DOHH2 (cell line): ENCODE data around the gene CBFA2T2.

Experiments
- H3F3A ChIP-seq: fragments of 200-600 bp; sonication (generic), shearing (Covaris generic); 2 replicates; pipeline ENCODE4 v1.6.0; 2016; ENCODE audit warnings: antibody characterized with exemption, mild to moderate bottlenecking; ENCODE audit not compliant: control insufficient read depth, insufficient read depth
- H3K27ac ChIP-seq: fragments of 200-600 bp; sonication (generic); 2 replicates; pipeline ENCODE4 v1.5.1; 2014; ENCODE audit warnings: low read depth, mild to moderate bottlenecking, low read length, moderate library complexity
- H3K27me3 ChIP-seq: fragments of 200-600 bp; sonication (generic); 2 replicates; pipeline ENCODE4 v1.6.1; 2014; ENCODE audit warnings: mild to moderate bottlenecking, low read length, mixed read lengths; ENCODE audit not compliant: control insufficient read depth
- H3K36me3 ChIP-seq: fragments of 200-600 bp; sonication (generic); 2 replicates; pipeline ENCODE4 v1.6.1; 2014; ENCODE audit warnings: mild to moderate bottlenecking, low read length, moderate library complexity, mixed read lengths; ENCODE audit not compliant: control insufficient read depth
- H3K4me1 ChIP-seq: fragments of 200-600 bp; sonication (generic); 2 replicates; pipeline ENCODE4 v1.6.1; 2014; ENCODE audit warnings: mild to moderate bottlenecking, low read length, mixed read lengths; ENCODE audit not compliant: control insufficient read depth
- H3K4me2 ChIP-seq: fragments of 200-600 bp; sonication (generic); 2 replicates; pipeline ENCODE4 v1.6.0; 2014; ENCODE audit warnings: mild to moderate bottlenecking, low read length, moderate library complexity
- H3K4me3 ChIP-seq: fragments of 200-600 bp; sonication (generic); 2 replicates; pipeline ENCODE4 v1.5.1; 2014; ENCODE audit warnings: mild to moderate bottlenecking, low read length, mixed read lengths
- H3K79me2 ChIP-seq: fragments of 200-600 bp; sonication (generic); 2 replicates; pipeline ENCODE4 v1.6.1; 2014; ENCODE audit warnings: mild to moderate bottlenecking, low read length, mixed read lengths; ENCODE audit not compliant: control insufficient read depth
- H3K9me2 ChIP-seq: fragments of 200-600 bp; sonication (generic); replicated peaks from 2 replicates; pipeline ENCODE4 v1.6.1; 2014; ENCODE audit warnings: mild to moderate bottlenecking, low read length, mixed read lengths; ENCODE audit not compliant: control insufficient read depth
- H3K9me3 ChIP-seq: fragments of 200-600 bp; sonication (generic); 2 replicates; pipeline ENCODE4 v1.6.1; 2014; ENCODE audit warnings: antibody characterized with exemption, low read length, mixed read lengths; ENCODE audit not compliant: control insufficient read depth, insufficient read depth
- H4K20me1 ChIP-seq: fragments of 200-600 bp; sonication (generic); 2 replicates; pipeline ENCODE4 v1.6.0; 2014; ENCODE audit warnings: low read depth, mild to moderate bottlenecking, antibody characterized with exemption, low read length, moderate library complexity; ENCODE audit not compliant: control insufficient read depth, insufficient read depth
- EZH2phosphoT487 ChIP-seq: fragments of 200-600 bp; sonication (generic); IDR thresholded peaks from 2 replicates; pipeline ENCODE4 v1.6.1; 2017; ENCODE audit warnings: borderline replicate concordance, mild to moderate bottlenecking, antibody characterized with exemption, low read length, moderate library complexity, mixed read lengths
- TF ChIP-seq, protein P1 (sequence below): fragments of 200-600 bp; sonication (generic); IDR thresholded peaks from one replicate; pipeline ENCODE4 v1.5.1; 2014; ENCODE audit warnings: antibody characterized with exemption, mild to moderate bottlenecking, low read depth, low read length; ENCODE audit not compliant: poor library complexity, severe bottlenecking

The CBFA2T2 gene

DNA sequence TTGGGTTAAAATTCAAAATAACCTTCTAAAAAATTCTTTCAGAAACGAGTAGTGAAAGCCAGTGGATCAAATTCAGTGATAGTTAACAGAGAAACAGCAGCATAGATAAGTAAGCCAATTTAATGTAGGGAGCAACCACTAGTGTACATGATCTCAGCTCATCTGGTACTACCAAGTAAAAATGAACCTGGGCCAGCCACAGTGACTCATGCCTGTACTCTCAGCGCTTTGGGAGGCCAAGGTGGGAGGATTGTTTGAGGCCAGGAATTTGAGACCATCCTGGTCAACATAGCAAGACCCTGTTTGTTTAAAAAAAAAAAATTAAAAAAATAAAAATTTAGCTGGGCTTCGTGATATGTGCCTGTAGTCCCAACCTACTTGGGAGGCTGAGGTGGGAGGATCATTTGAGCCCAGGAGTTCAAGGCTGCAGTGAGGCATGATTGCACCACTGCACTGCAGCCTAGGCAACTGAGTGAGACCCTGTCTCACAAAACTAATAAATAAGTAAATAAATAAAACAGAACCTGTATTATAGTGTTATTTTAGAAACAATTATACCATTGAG lies 32.4 kb downstream of the CBFA2T2 start:
- Histone ChIP-seq H3K36me3 (no peaks in the 10 kb centered on the region), H3F3A (no peaks in the 10 kb centered on the region), H3K9me2 (no peaks in the 10 kb centered on the region), H3K4me3 (no peak overlapping the region), H3K27me3 (no peaks in the 10 kb centered on the region), H3K4me1 (no peaks in the 10 kb centered on the region), H4K20me1 (peaks cover 4% of the 10 kb centered on the region; the same call in 1 of the 2 replicates), H3K4me2 (no peak overlapping the region), H3K27ac (no peak overlapping the region), H3K9me3 (no peaks in the 10 kb centered on the region), H3K79me2 (peaks cover 2% of the 10 kb centered on the region; the same call in 1 of the 2 replicates)
- TF ChIP-seq, protein P1, sequence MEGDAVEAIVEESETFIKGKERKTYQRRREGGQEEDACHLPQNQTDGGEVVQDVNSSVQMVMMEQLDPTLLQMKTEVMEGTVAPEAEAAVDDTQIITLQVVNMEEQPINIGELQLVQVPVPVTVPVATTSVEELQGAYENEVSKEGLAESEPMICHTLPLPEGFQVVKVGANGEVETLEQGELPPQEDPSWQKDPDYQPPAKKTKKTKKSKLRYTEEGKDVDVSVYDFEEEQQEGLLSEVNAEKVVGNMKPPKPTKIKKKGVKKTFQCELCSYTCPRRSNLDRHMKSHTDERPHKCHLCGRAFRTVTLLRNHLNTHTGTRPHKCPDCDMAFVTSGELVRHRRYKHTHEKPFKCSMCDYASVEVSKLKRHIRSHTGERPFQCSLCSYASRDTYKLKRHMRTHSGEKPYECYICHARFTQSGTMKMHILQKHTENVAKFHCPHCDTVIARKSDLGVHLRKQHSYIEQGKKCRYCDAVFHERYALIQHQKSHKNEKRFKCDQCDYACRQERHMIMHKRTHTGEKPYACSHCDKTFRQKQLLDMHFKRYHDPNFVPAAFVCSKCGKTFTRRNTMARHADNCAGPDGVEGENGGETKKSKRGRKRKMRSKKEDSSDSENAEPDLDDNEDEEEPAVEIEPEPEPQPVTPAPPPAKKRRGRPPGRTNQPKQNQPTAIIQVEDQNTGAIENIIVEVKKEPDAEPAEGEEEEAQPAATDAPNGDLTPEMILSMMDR: no peak
- no peak for TF ChIP-seq EZH2phosphoT487

DNA sequence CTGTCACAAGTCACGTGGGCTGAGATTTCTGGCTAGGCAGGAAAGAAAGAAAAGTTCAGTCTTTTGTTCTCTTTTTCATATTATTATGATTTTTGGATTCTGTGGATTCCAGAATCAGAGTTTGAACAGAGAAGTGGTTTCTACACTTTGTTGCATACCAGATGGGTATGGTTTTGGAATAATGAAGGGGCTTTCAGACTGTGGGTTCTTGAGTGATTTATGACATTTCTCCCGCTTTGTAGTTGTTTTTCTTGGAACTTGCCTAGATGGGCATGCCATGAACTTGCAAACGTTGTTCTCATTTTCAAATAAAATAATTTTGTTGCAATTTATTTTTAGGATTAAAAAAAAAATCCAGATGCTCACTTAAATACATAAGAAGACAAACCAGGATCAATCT lies 34.4 kb downstream of the CBFA2T2 start:
- no peaks in the 10 kb centered on the region for H3F3A ChIP-seq
- H3K79me2 ChIP-seq: peaks cover 2% of the 10 kb centered on the region; the same call in 1 of the 2 replicates
- no peak overlapping the region for H3K4me2 ChIP-seq
- no peaks in the 10 kb centered on the region for H3K9me3 ChIP-seq
- TF ChIP-seq EZH2phosphoT487: no peak
- TF ChIP-seq, protein P1: no peak
- no peaks in the 10 kb centered on the region for H3K4me1 ChIP-seq
- H3K36me3 ChIP-seq: no peaks in the 10 kb centered on the region
- H3K9me2 ChIP-seq: no peaks in the 10 kb centered on the region
- no peak overlapping the region for H3K4me3 ChIP-seq
- no peaks in the 10 kb centered on the region for H3K27me3 ChIP-seq
- H3K27ac ChIP-seq: no peak overlapping the region
- H4K20me1 ChIP-seq: 0 out of 2 replicates have a peak, but pooled peaks cover 4% of the 10 kb centered on the region

DNA sequence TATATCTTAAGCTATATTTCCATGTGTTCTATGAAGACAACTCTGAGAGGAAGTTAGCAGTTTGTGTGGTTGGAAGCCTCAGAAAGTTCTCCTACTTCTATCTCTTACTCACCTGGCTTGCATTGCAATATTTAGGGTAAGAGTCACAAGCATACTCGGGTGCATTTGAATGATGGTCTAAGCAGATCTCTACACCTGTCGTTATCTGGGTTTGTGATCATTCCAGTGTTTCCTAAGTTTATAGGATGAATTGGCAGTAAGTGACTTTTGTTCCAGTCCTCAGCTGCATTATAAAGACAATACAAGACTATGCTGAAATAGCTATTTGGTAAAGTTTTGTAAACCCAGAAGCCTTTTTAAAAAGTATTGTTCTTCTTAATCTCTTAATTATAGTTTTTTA lies 36.9 kb downstream of the CBFA2T2 start:
- no peaks in the 10 kb centered on the region for H3F3A ChIP-seq
- no peaks in the 10 kb centered on the region for H4K20me1 ChIP-seq
- TF ChIP-seq, protein P1: no peak
- TF ChIP-seq EZH2phosphoT487: no peak
- H3K27me3 ChIP-seq: no peaks in the 10 kb centered on the region
- no peak overlapping the region for H3K27ac ChIP-seq
- H3K4me1 ChIP-seq: no peaks in the 10 kb centered on the region
- H3K9me3 ChIP-seq: no peaks in the 10 kb centered on the region
- no peaks in the 10 kb centered on the region for H3K36me3 ChIP-seq
- no peaks in the 10 kb centered on the region for H3K9me2 ChIP-seq
- H3K4me3 ChIP-seq: no peak overlapping the region
- H3K4me2 ChIP-seq: no peak overlapping the region
- H3K79me2 ChIP-seq: peaks cover 2% of the 10 kb centered on the region; the same call in 1 of the 2 replicates
